ENCODE data around the gene GPRC5C. TPM values are rescaled to one million over a fixed set of nuclear protein-coding genes. Genes with fewer than 3 reads are reported as not detected.

Gene GPRC5C
- total RNA-seq (10 to 100 TPM in 3 of 4 donors, 1 to 10 TPM in 1; 6.1 to 16.9 (median 12.7) TPM), polyA plus RNA-seq (10 to 100 TPM; 27.3 to 78.1 (median 40.8) TPM)

GRCh38 chr17:74431568-74432423 lies at the start of gene GPRC5C:
GPRC5C (plus strand) TSS chr17:74432088; CDS start chr17:74439777, 7,689 bp downstream.
- Histone ChIP-seq H3K36me3 (no peaks in the 10 kb centered on the region), H3K4me3 (peak within 1 kb of the TSS; percentile 46 to 74 (median 58)), H3K4me1 (peaks cover 0 to 34% (median 23%) of the 10 kb centered on the region in 4 donors), H3K27me3 (peaks cover 0 to 11% (median 0%) of the 10 kb centered on the region in 3 donors), H3K27ac (peak within 1 kb of the TSS; percentile 79 to 87 (median 82)), H3K9me3 (no peaks in the 10 kb centered on the region)
- peak; percentile 80 for DNase-seq
- intact Hi-C loops (cut with DNase I): loop anchor here (1.0 to 2.0 kb wide), 2 partner anchors 23 to 51 kb away; no protein-coding TSS in a partner anchor
- TF ChIP-seq POLR2AphosphoS5 (IDR thresholded peaks at IDR 0.05) (peak; percentile 16 to 68 (median 50)), CTCF (IDR thresholded peaks at IDR 0.05) (no peak), POLR2A (IDR thresholded peaks at IDR 0.05) (peak in 1 of 2 donors; percentile 75)
- WGBS, 2 donors: 0 to 1% methylated on average over 81 of the region's 81 CpGs

GRCh38 chr17:74383141-74383540 lies 48.7 kb upstream of the GPRC5C start:
- Histone ChIP-seq H3K36me3 (no peaks in the 10 kb centered on the region), H3K4me1 (peaks cover 0 to 15% (median 13%) of the 10 kb centered on the region in 4 donors), H3K4me3 (no peak overlapping the region), H3K27ac (no peak overlapping the region), H3K27me3 (no peaks in the 10 kb centered on the region), H3K9me3 (no peaks in the 10 kb centered on the region)
- no peak for DNase-seq
- TF ChIP-seq POLR2A (IDR thresholded peaks at IDR 0.05): no peak
- no peak for TF ChIP-seq CTCF (IDR thresholded peaks at IDR 0.05)
- TF ChIP-seq EP300 (IDR thresholded peaks at IDR 0.05): no peak
- no peak for TF ChIP-seq POLR2AphosphoS5 (IDR thresholded peaks at IDR 0.05)
- WGBS, 2 donors: 92 to 93% methylated on average over 5 of the region's 5 CpGs
- intact Hi-C loops (cut with DNase I): loop anchor here (10.0 kb wide), 1 partner anchor 222 kb away; no protein-coding TSS in a partner anchor

GRCh38 chr17:74385201-74385600 lies 46.7 kb upstream of the GPRC5C start:
- 84 to 88% methylated on average over 3 of the region's 3 CpGs for WGBS, 2 donors
- Histone ChIP-seq H3K4me1 (peaks cover 0 to 3% (median 2%) of the 10 kb centered on the region in 4 donors), H3K27ac (no peak overlapping the region), H3K36me3 (no peaks in the 10 kb centered on the region), H3K4me3 (no peak overlapping the region), H3K9me3 (no peaks in the 10 kb centered on the region), H3K27me3 (no peaks in the 10 kb centered on the region)
- no peak for DNase-seq
- TF ChIP-seq CTCF (IDR thresholded peaks at IDR 0.05) (no peak), POLR2AphosphoS5 (IDR thresholded peaks at IDR 0.05) (no peak), EP300 (IDR thresholded peaks at IDR 0.05) (no peak), POLR2A (IDR thresholded peaks at IDR 0.05) (no peak)
- intact Hi-C loops (cut with DNase I): loop anchor here (10.0 kb wide), 1 partner anchor 220 kb away; no protein-coding TSS in a partner anchor

- Histone ChIP-seq H3K36me3 (no peaks in the 10 kb centered on the region), H3K4me3 (no peak overlapping the region), H3K9me3 (no peaks in the 10 kb centered on the region), H3K27me3 (no peaks in the 10 kb centered on the region), H3K27ac (no peak overlapping the region), H3K4me1 (no peaks in the 10 kb centered on the region)
- intact Hi-C loops (cut with DNase I): loop anchor here (10.0 kb wide), 1 partner anchor 218 kb away; no protein-coding TSS in a partner anchor
- TF ChIP-seq POLR2AphosphoS5 (IDR thresholded peaks at IDR 0.05): no peak
- no peak for TF ChIP-seq EP300 (IDR thresholded peaks at IDR 0.05)
- no peak for TF ChIP-seq POLR2A (IDR thresholded peaks at IDR 0.05)
- TF ChIP-seq CTCF (IDR thresholded peaks at IDR 0.05): no peak
- 70 to 74% methylated on average over 8 of the region's 8 CpGs for WGBS, 2 donors
- DNase-seq: no peak
These were observed 45.5 kb upstream of the GPRC5C start for GRCh38 chr17:74386386-74386785.
